HEK293 (cell line): ENCODE measurements around the gene ARMC2.
A peak's percentile ranks its signal among the peaks of the same experiment; 100 is the strongest.

Source experiments
- CTCF ChIA-PET: fragments of 350-600 bp; formaldehyde crosslinking; extraction: SDS; loops from one replicate; lab custom pipeline; 2021; ENCODE audit warnings: antibody characterized with exemption; lab: Yijun Ruan, JAX
- POLR2A ChIA-PET: fragments of 300-600 bp; formaldehyde crosslinking; extraction: SDS; loops from one replicate; lab custom pipeline; 2020; ENCODE audit warnings: antibody characterized with exemption, inconsistent platforms; lab: Yijun Ruan, JAX
- H3K27ac ChIP-seq: fragments of 200-500 bp; sonication (Bioruptor generic); 2 replicates; pipeline ENCODE4 v1.5.1; 2014; ENCODE audit warnings: low read depth, low read length, control low read depth, inconsistent platforms; ENCODE audit errors: extremely low read depth
- H3K36me3 ChIP-seq, 2 experiments: fragments of 200-500 bp in 1 of 2; sonication (Bioruptor generic) in 1 of 2; 1 replicate in 1 of 2; 2 replicates in 1 of 2; pipeline ENCODE4 v1.5.1; 2014 to 2017; ENCODE audit warnings: inconsistent platforms in 2 of 2, low read length in 2 of 2; ENCODE audit not compliant: control insufficient read depth in 2 of 2, insufficient read depth in 1 of 2
- H3K4me1 ChIP-seq: fragments of 200-500 bp; sonication (Bioruptor generic); 2 replicates; pipeline ENCODE4 v1.5.1; 2014; ENCODE audit warnings: mild to moderate bottlenecking, low read length, inconsistent platforms; ENCODE audit not compliant: control insufficient read depth, insufficient read depth
- H3K4me3 ChIP-seq: 2 replicates; pipeline ENCODE4 v1.5.1; 2011; ENCODE audit warnings: low read depth, mild to moderate bottlenecking, control low read depth, low read length, moderate library complexity
- H3K9me3 ChIP-seq: fragments of 200-500 bp; sonication (Bioruptor generic); 2 replicates; pipeline ENCODE4 v1.5.1; 2014; ENCODE audit warnings: low read depth, low read length, inconsistent platforms; ENCODE audit not compliant: control insufficient read depth, insufficient read depth
- GLI4 ChIP-seq: fragments of 450-650 bp; formaldehyde crosslinking; IDR thresholded peaks from 2 replicates; pipeline ENCODE4 v1.5.1; 2016; ENCODE audit warnings: missing biosample characterization, missing genetic modification characterization
- HOXA7 ChIP-seq: sonication (generic); formaldehyde crosslinking; IDR thresholded peaks from 2 replicates; pipeline ENCODE4 v1.8.1; 2022; ENCODE audit warnings: missing genetic modification reagents, borderline replicate concordance
- IKZF3 ChIP-seq: fragments of 450-650 bp; IDR thresholded peaks from 2 replicates; pipeline ENCODE4 v1.5.0; 2018; ENCODE audit warnings: missing biosample characterization, mild to moderate bottlenecking, missing genetic modification characterization, moderate library complexity
- KLF17 ChIP-seq: fragments of 450-650 bp; formaldehyde crosslinking; IDR thresholded peaks from 2 replicates; pipeline ENCODE4 v1.5.1; 2016; ENCODE audit warnings: missing biosample characterization, missing genetic modification characterization
- OSR2 ChIP-seq: fragments of 450-650 bp; formaldehyde crosslinking; IDR thresholded peaks from 2 replicates; pipeline ENCODE4 v1.5.1; 2016; ENCODE audit warnings: missing biosample characterization, missing genetic modification characterization
- PRDM1 ChIP-seq: fragments of 450-650 bp; formaldehyde crosslinking; IDR thresholded peaks from 2 replicates; pipeline ENCODE4; 2016; ENCODE audit warnings: missing biosample characterization, missing genetic modification characterization
- SALL2 ChIP-seq: fragments of 450-650 bp; formaldehyde crosslinking; IDR thresholded peaks from 2 replicates; pipeline ENCODE4 v1.5.0; 2017; ENCODE audit warnings: missing biosample characterization, mild to moderate bottlenecking, missing genetic modification characterization, borderline replicate concordance
- ZBTB11 ChIP-seq: fragments of 450-650 bp; formaldehyde crosslinking; conservative IDR thresholded peaks from 2 replicates; pipeline ENCODE4 v1.5.1; 2016; ENCODE audit warnings: low read depth, missing biosample characterization, missing genetic modification characterization
- ZBTB26 ChIP-seq: fragments of 450-650 bp; formaldehyde crosslinking; optimal IDR thresholded peaks from 2 replicates; pipeline ENCODE3; 2016; ENCODE audit warnings: missing biosample characterization, mild to moderate bottlenecking, missing genetic modification characterization
- ZBTB6 ChIP-seq: fragments of 450-650 bp; formaldehyde crosslinking; IDR thresholded peaks from 2 replicates; pipeline ENCODE4 v1.5.1; 2017; ENCODE audit warnings: missing biosample characterization, missing genetic modification characterization
- ZIC2 ChIP-seq: fragments of 450-650 bp; formaldehyde crosslinking; IDR thresholded peaks from 2 replicates; pipeline ENCODE4 v1.5.1; 2016; ENCODE audit warnings: missing biosample characterization, missing genetic modification characterization
- ZNF133 ChIP-seq: fragments of 450-650 bp; formaldehyde crosslinking; IDR thresholded peaks from 2 replicates; pipeline ENCODE4 v1.5.1; 2016; ENCODE audit warnings: missing biosample characterization, missing genetic modification characterization
- ZNF214 ChIP-seq: fragments of 450-650 bp; formaldehyde crosslinking; IDR thresholded peaks from 2 replicates; pipeline ENCODE4 v1.5.1; 2017; ENCODE audit warnings: missing biosample characterization, mild to moderate bottlenecking, missing genetic modification characterization, borderline replicate concordance
- ZNF391 ChIP-seq: fragments of 450-650 bp; formaldehyde crosslinking; IDR thresholded peaks from 2 replicates; pipeline ENCODE4 v1.5.1; 2016; ENCODE audit warnings: low read depth, missing biosample characterization, missing genetic modification characterization, borderline replicate concordance
- ZNF394 ChIP-seq: fragments of 450-650 bp; formaldehyde crosslinking; IDR thresholded peaks from 2 replicates; pipeline ENCODE4 v1.5.1; 2016; ENCODE audit warnings: missing biosample characterization, missing genetic modification characterization, mild to moderate bottlenecking, moderate library complexity, borderline replicate concordance
- ZNF416 ChIP-seq: fragments of 450-650 bp; formaldehyde crosslinking; IDR thresholded peaks from 2 replicates; pipeline ENCODE4 v1.5.1; 2016; ENCODE audit warnings: missing biosample characterization, missing genetic modification characterization
- ZNF530 ChIP-seq: fragments of 450-650 bp; formaldehyde crosslinking; IDR thresholded peaks from 2 replicates; pipeline ENCODE4 v1.5.1; 2016; ENCODE audit warnings: low read depth, missing biosample characterization, missing genetic modification characterization
- ZNF555 ChIP-seq: fragments of 450-650 bp; formaldehyde crosslinking; conservative IDR thresholded peaks from 2 replicates; pipeline ENCODE4 v1.5.1; 2017; ENCODE audit warnings: missing biosample characterization, mild to moderate bottlenecking, missing genetic modification characterization, inconsistent platforms
- ZNF610 ChIP-seq: fragments of 450-650 bp; formaldehyde crosslinking; IDR thresholded peaks from 2 replicates; pipeline ENCODE4 v1.5.1; 2016; ENCODE audit warnings: missing biosample characterization, missing genetic modification characterization, borderline replicate concordance
- ZNF660 ChIP-seq: fragments of 450-650 bp; IDR thresholded peaks from 2 replicates; pipeline ENCODE4 v1.5.1; 2018; ENCODE audit warnings: missing biosample characterization, mild to moderate bottlenecking, missing genetic modification characterization
- ZNF664 ChIP-seq: fragments of 450-650 bp; formaldehyde crosslinking; IDR thresholded peaks from 2 replicates; pipeline ENCODE4 v1.5.1; 2016; ENCODE audit warnings: missing biosample characterization, missing genetic modification characterization

The ARMC2 gene

GRCh38 chr6:108944707-108945680 lies 96.8 kb downstream of the ARMC2 start:
- Histone ChIP-seq H3K4me1 (peaks cover 16% of the 10 kb centered on the region), H3K9me3 (no peaks in the 10 kb centered on the region), H3K4me3 (no peak overlapping the region), H3K36me3 (no peaks in the 10 kb centered on the region), H3K27ac (no peak overlapping the region)
- TF ChIP-seq ZBTB26 (tag by site-specific recombination) (no peak), ZNF664 (tag by site-specific recombination) (0 out of 2 replicates have a peak, but pooled peaks have one; percentile 33), ZNF660 (tag by site-specific recombination) (no peak)
- ChIA-PET CTCF (interaction anchor here (0.6 to 1.8 kb wide), 4 partner anchors 27 to 552 kb away, joined by 3 to 6 read pairs (median 3); no protein-coding TSS in a partner anchor), POLR2A (interaction anchor here (1.3 kb wide), 1 partner anchor 22 kb away, joined by 3 read pairs; no protein-coding TSS in a partner anchor)

- H3K4me1 ChIP-seq: peaks cover 16% of the 10 kb centered on the region
- TF ChIP-seq ZNF416 (no peak), ZIC2 (peak; percentile 94)
- no peak overlapping the region for H3K27ac ChIP-seq
- no peaks in the 10 kb centered on the region for H3K9me3 ChIP-seq
- H3K4me3 ChIP-seq: no peak overlapping the region
- POLR2A ChIA-PET: interaction anchor here (1.3 kb wide), 1 partner anchor 21 kb away, joined by 3 read pairs; no protein-coding TSS in a partner anchor
- CTCF ChIA-PET: interaction anchor here (0.7 to 1.8 kb wide), 4 partner anchors 9 to 552 kb away, joined by 3 to 6 read pairs (median 3); no protein-coding TSS in a partner anchor
- H3K36me3 ChIP-seq: no peaks in the 10 kb centered on the region
Observed at GRCh38 chr6:108945681-108946159, 97.5 kb downstream of the ARMC2 start.

GRCh38 chr6:108946695-108947094 lies 98.5 kb downstream of the ARMC2 start:
- Histone ChIP-seq H3K9me3 (no peaks in the 10 kb centered on the region), H3K36me3 (no peaks in the 10 kb centered on the region), H3K4me1 (peaks cover 16% of the 10 kb centered on the region), H3K4me3 (no peak overlapping the region), H3K27ac (no peak overlapping the region; the same call in 1 of the 2 replicates)
- CTCF ChIA-PET: interaction anchor here (0.6 to 1.8 kb wide), 5 partner anchors 8 to 605 kb away, joined by 3 to 6 read pairs (median 4); no protein-coding TSS in a partner anchor
- TF ChIP-seq ZNF133 (tag by site-specific recombination) (no peak), ZNF530 (no peak), ZBTB11 (tag by site-specific recombination) (no peak), ZNF610 (tag by site-specific recombination) (no peak), OSR2 (tag by site-specific recombination) (no peak), SALL2 (tag by site-specific recombination) (no peak), PRDM1 (tag by site-specific recombination) (no peak), ZNF214 (tag by site-specific recombination) (no peak), ZNF391 (tag by site-specific recombination) (no peak), IKZF3 (tag by site-specific recombination) (no peak), ZBTB6 (tag by site-specific recombination) (no peak), GLI4 (tag by site-specific recombination) (no peak), ZNF555 (tag by site-specific recombination) (no peak), ZNF394 (tag by site-specific recombination) (no peak), KLF17 (no peak), HOXA7 (CRISPR knock-in tag) (no peak)
- POLR2A ChIA-PET: no interaction called here
